Measurements from ENCODE around the gene SNCAIP. TPM values are rescaled to one million over a fixed set of nuclear protein-coding genes. Genes with fewer than 3 reads are reported as not detected.

The SNCAIP gene
- total RNA-seq, 1 experiment from 2014 or later = 3.0 TPM

DNA sequence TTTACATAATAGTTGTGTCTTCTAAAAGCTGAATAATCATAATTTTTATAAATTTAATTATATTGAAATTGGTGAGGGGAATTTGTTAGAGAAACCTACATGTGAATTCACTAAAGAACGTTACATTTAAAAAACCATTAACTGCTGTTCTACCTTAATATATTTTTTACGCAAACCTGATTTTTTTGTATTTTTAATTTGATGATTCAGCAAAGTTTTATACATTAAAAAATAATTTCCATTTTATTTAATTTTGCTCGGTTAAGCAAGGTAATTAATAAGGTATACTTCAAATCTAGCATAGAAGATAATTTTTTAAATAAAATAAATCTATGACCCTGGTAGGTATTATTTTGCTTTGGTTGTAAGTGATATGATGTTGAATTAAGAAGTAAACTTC lies 114.3 kb downstream of the SNCAIP start:
- Histone ChIP-seq H2AK5ac (ENCODE audit: insufficient read length, low read length) (no peak overlapping the region), H3K4me1 (ENCODE audit: insufficient read depth, low read length) (peaks cover 5% of the 10 kb centered on the region), H3T11ph (ENCODE audit: low read length) (no peak overlapping the region), H3K56ac (ENCODE audit: insufficient read length, low read depth, low read length) (no peak overlapping the region), H3K4me2 (ENCODE audit: insufficient read depth, insufficient read length, low read length) (no peak overlapping the region), H3K9me3 (ENCODE audit: control insufficient read depth, low read depth, low read length) (no peaks in the 10 kb centered on the region), H3K18ac (ENCODE audit: insufficient read length, low read depth, low read length) (no peak overlapping the region), H2BK12ac (ENCODE audit: insufficient read length, low read depth, low read length) (no peak overlapping the region), H4K20me1 (ENCODE audit: control insufficient read depth, insufficient read depth, insufficient read length) (no peaks in the 10 kb centered on the region), H3K9ac (ENCODE audit: extremely low read depth, insufficient read length, low read length) (no peak overlapping the region), H3K79me1 (ENCODE audit: insufficient read depth, low read depth, low read length, poor library complexity, severe bottlenecking) (no peaks in the 10 kb centered on the region), H3K23ac (ENCODE audit: insufficient read length, low read depth, low read length) (no peak overlapping the region), H2BK15ac (ENCODE audit: low read depth, low read length) (no peak overlapping the region), H3K4ac (ENCODE audit: low read depth, low read length) (no peak overlapping the region), H4K5ac (ENCODE audit: insufficient read length, low read depth, low read length) (no peak overlapping the region), H3K14ac (ENCODE audit: insufficient read depth, low read length) (no peak overlapping the region), H3K23me2 (ENCODE audit: insufficient read length, low read depth, low read length, poor library complexity, severe bottlenecking) (no peaks in the 10 kb centered on the region), H3K27me3 (ENCODE audit: insufficient read depth, low read length) (no peaks in the 10 kb centered on the region), H3K27ac (ENCODE audit: insufficient read length, low read depth, low read length) (no peak overlapping the region), H2BK5ac (ENCODE audit: insufficient read length, low read length) (no peak overlapping the region), H2BK120ac (ENCODE audit: low read depth, low read length, poor library complexity, severe bottlenecking) (no peak overlapping the region), H4K8ac (replicated peaks; ENCODE audit: insufficient read length, low read depth, low read length) (no peak overlapping the region), H2AFZ (ENCODE audit: low read length) (no peak overlapping the region), H3K79me2 (ENCODE audit: insufficient read depth, low read length) (no peaks in the 10 kb centered on the region), H2BK20ac (ENCODE audit: low read depth, low read length, poor library complexity, severe bottlenecking) (no peak overlapping the region), H4K91ac (ENCODE audit: insufficient read length, low read depth, low read length) (no peak overlapping the region)
- H3K4me3 Mint-ChIP-seq = no peak overlapping the region
- DNase-seq = no peak
- H3K27me3 Mint-ChIP-seq (ENCODE audit: low read depth) = no peaks in the 10 kb centered on the region
- H3K36me3 Mint-ChIP-seq (ENCODE audit: insufficient read depth in 1 of 3, low read depth in 3 of 3) = peaks cover 3 to 22% (median 5%) of the 10 kb centered on the region in 3 experiments
- H3K9me3 Mint-ChIP-seq = peaks cover 5 to 13% of the 10 kb centered on the region in 2 experiments; a peak in 4 of 5 replicates
- WGBS (ENCODE audit: extremely low coverage, insufficient read length, low lambda C conversion rate) = no CpG with 5 or more reads among the region's 3 CpGs
- TF ChIP-seq, protein P1, sequence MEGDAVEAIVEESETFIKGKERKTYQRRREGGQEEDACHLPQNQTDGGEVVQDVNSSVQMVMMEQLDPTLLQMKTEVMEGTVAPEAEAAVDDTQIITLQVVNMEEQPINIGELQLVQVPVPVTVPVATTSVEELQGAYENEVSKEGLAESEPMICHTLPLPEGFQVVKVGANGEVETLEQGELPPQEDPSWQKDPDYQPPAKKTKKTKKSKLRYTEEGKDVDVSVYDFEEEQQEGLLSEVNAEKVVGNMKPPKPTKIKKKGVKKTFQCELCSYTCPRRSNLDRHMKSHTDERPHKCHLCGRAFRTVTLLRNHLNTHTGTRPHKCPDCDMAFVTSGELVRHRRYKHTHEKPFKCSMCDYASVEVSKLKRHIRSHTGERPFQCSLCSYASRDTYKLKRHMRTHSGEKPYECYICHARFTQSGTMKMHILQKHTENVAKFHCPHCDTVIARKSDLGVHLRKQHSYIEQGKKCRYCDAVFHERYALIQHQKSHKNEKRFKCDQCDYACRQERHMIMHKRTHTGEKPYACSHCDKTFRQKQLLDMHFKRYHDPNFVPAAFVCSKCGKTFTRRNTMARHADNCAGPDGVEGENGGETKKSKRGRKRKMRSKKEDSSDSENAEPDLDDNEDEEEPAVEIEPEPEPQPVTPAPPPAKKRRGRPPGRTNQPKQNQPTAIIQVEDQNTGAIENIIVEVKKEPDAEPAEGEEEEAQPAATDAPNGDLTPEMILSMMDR (conservative IDR thresholded peaks at IDR 0.05) = no peak
- peaks cover 49% of the 10 kb centered on the region in 2 experiments for H3K4me1 Mint-ChIP-seq
- no peak overlapping the region for H3K27ac Mint-ChIP-seq
